Activated CD8-positive, alpha-beta T cell treated with anti-CD3 and anti-CD28 coated beads for 36 hours (primary cell): Measurements from ENCODE around the gene MNT. TPM values are rescaled to one million over a fixed set of nuclear protein-coding genes. Genes with fewer than 3 reads are reported as not detected.

Experiments used
- ATAC-seq: fragments of 200-7000 bp; cut with Tn5 transposase; one replicate; pipeline ENCODE4 v1.10.0; 2021; ENCODE audit warnings: mild to moderate bottlenecking, moderate library complexity
- CTCF ChIA-PET: fragments of 350-600 bp; sonication (Branson Sonifier 250); formaldehyde crosslinking; loops from one replicate; lab custom pipeline; 2021; ENCODE audit warnings: antibody characterized with exemption; lab: Charles Lee
- POLR2A ChIA-PET: fragments of 350-600 bp; sonication (Branson Sonifier 250); formaldehyde crosslinking; loops from one replicate; lab custom pipeline; 2021; ENCODE audit warnings: antibody characterized with exemption; lab: Charles Lee
- DNase-seq: peaks from one replicate; pipeline ENCODE4 v3.0.0-alpha.2; 2020
- H3K27ac Mint-ChIP-seq: one replicate; pipeline ENCODE4 v1.8.0; 2021; ENCODE audit warnings: mild to moderate bottlenecking, mixed read lengths
- H3K27me3 Mint-ChIP-seq: one replicate; pipeline ENCODE4 v1.8.0; 2021; ENCODE audit warnings: mixed read lengths
- H3K36me3 Mint-ChIP-seq: one replicate; pipeline ENCODE4 v1.8.0; 2021; ENCODE audit warnings: low read depth, mixed read lengths
- H3K4me1 Mint-ChIP-seq: one replicate; pipeline ENCODE4 v1.8.0; 2021; ENCODE audit warnings: low read depth, mixed read lengths
- H3K4me3 Mint-ChIP-seq: one replicate; pipeline ENCODE4 v1.8.0; 2021; ENCODE audit warnings: mild to moderate bottlenecking, moderate library complexity, mixed read lengths
- H3K9me3 Mint-ChIP-seq: one replicate; pipeline ENCODE4 v1.8.0; 2021; ENCODE audit warnings: mixed read lengths
- intact Hi-C: fragments of 100-400 bp; cut with micrococcal nuclease; formaldehyde crosslinking; loops from one replicate; pipeline ENCODE4 v1.10.0; 2022
- total RNA-seq, 2 experiments: library from RNA; stranded (reverse); gene quantifications; one replicate each; pipeline ENCODE4 v1.2.3, GENCODE V29; 2021
- TF ChIP-seq, protein P1 (sequence below): fragments of 200-600 bp; IDR thresholded peaks from one replicate; pipeline ENCODE4 v1.8.0; 2022; ENCODE audit warnings: antibody characterized with exemption, mild to moderate bottlenecking

Gene MNT
- total RNA-seq, 2 experiments from 2014 or later = 21.6 to 23.1 TPM

GRCh38 chr17:2368359-2368758 is 32.5 kb downstream of the MNT start:
- Mint-ChIP-seq H3K9me3 (no peaks in the 10 kb centered on the region), H3K4me1 (no peaks in the 10 kb centered on the region), H3K27ac (no peak overlapping the region), H3K27me3 (no peaks in the 10 kb centered on the region), H3K36me3 (peaks cover 4% of the 10 kb centered on the region), H3K4me3 (no peak overlapping the region)
- DNase-seq (no peak), ATAC-seq (no peak)
- intact Hi-C loops = no loop called here
- ChIA-PET POLR2A (interaction anchor here (0.6 to 1.5 kb wide), 3 partner anchors 12 to 47 kb away, joined by 3 to 6 read pairs (median 3); no protein-coding TSS in a partner anchor), CTCF (interaction anchor here (3.8 to 3.9 kb wide), 2 partner anchors 14 to 47 kb away, joined by 13 to 24 read pairs; no protein-coding TSS in a partner anchor)
- TF ChIP-seq, protein P1, sequence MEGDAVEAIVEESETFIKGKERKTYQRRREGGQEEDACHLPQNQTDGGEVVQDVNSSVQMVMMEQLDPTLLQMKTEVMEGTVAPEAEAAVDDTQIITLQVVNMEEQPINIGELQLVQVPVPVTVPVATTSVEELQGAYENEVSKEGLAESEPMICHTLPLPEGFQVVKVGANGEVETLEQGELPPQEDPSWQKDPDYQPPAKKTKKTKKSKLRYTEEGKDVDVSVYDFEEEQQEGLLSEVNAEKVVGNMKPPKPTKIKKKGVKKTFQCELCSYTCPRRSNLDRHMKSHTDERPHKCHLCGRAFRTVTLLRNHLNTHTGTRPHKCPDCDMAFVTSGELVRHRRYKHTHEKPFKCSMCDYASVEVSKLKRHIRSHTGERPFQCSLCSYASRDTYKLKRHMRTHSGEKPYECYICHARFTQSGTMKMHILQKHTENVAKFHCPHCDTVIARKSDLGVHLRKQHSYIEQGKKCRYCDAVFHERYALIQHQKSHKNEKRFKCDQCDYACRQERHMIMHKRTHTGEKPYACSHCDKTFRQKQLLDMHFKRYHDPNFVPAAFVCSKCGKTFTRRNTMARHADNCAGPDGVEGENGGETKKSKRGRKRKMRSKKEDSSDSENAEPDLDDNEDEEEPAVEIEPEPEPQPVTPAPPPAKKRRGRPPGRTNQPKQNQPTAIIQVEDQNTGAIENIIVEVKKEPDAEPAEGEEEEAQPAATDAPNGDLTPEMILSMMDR = no peak

DNA sequence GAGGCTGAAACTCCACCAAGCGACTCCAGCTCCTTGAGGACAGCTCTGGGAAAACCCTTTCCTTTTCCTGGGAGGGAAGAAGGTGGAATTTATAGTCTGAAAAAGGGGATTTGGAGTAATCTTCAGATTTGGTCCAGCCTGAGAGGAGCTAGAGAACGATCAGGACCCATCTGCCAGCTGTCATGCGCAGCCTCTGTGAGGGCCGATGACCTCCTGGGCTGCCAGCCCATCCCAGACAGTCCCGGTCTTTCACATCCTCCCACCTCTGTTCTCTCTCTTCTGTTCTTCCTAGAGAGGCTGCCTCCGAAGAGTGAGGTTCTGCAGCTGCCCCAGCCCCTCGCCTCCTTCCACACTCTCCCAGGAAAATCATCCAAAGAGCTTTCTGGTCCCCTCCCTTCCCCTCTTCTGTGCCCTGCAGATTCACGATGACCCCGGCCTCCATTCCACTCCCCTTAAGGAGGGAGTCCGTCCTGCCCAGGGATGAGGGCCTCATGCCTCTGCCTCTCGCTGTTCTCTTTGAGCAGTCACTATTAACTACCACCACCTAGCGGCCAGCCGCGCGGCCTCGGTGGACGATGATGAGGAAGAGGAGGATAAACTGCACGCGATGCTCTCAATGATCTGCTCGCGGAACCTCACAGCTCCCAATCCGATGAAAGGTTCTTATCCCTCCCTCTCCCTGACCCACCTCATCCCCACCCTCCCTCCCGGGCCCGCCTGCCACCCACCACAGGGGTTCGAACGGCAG is 33.9 kb downstream of the MNT start:
- CTCF ChIA-PET = interaction anchor here (0.7 to 2.7 kb wide), 3 partner anchors 14 to 49 kb away, joined by 3 to 11 read pairs (median 5); no protein-coding TSS in a partner anchor
- H3K4me1 Mint-ChIP-seq = no peaks in the 10 kb centered on the region
- intact Hi-C loops = no loop called here

DNA sequence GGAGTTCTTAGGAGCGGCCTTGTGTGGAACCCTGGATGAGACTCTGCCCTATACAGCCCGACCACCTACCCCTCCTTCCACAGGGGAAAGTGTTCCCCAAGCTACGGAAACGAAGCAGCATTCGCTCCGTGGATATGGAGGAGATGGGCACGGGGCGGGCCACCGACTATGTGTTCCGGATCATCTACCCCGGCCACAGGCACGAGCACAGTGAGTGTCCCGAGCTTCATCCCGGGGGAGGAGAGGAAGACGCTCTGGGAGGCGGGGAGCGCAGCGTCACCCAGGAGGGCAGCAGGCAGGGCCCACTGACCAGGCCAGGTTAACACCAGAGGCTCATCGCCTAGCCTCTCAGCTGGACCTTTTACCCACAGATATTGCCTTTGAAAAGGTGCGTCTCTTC is 35.7 kb downstream of the MNT start:
- ATAC-seq (no peak), DNase-seq (no peak)
- Mint-ChIP-seq H3K4me1 (no peaks in the 10 kb centered on the region), H3K36me3 (peaks cover 4% of the 10 kb centered on the region), H3K4me3 (no peak overlapping the region), H3K27me3 (no peaks in the 10 kb centered on the region), H3K27ac (no peak overlapping the region), H3K9me3 (no peaks in the 10 kb centered on the region)
- TF ChIP-seq, protein P1 = no peak
- ChIA-PET POLR2A (interaction anchor here (1.0 kb wide), 1 partner anchor 46 kb away, joined by 3 read pairs; no protein-coding TSS in a partner anchor), CTCF (interaction anchor here (2.7 kb wide), 1 partner anchor 12 kb away, joined by 11 read pairs; no protein-coding TSS in a partner anchor)
- intact Hi-C loops = no loop called here

More for the DNA sequence above, 33.9 kb downstream of the MNT start:
- Mint-ChIP-seq H3K36me3 (peaks cover 4% of the 10 kb centered on the region), H3K4me3 (no peak overlapping the region), H3K27me3 (no peaks in the 10 kb centered on the region), H3K27ac (no peak overlapping the region), H3K9me3 (no peaks in the 10 kb centered on the region)
- TF ChIP-seq, protein P1 = no peak
- ATAC-seq (no peak), DNase-seq (no peak)
- POLR2A ChIA-PET = interaction anchor here (0.6 kb wide), 1 partner anchor 249 kb away, joined by 3 read pairs; no protein-coding TSS in a partner anchor

GRCh38 chr17:2364763-2365116 is 36.1 kb downstream of the MNT start:
- no peaks in the 10 kb centered on the region for H3K9me3 Mint-ChIP-seq
- POLR2A ChIA-PET = interaction anchor here (1.0 kb wide), 1 partner anchor 46 kb away, joined by 3 read pairs; no protein-coding TSS in a partner anchor

More at GRCh38 chr17:2364763-2365116, 36.1 kb downstream of the MNT start:
- no peaks in the 10 kb centered on the region for H3K4me1 Mint-ChIP-seq
- ATAC-seq (no peak), DNase-seq (no peak)
- H3K36me3 Mint-ChIP-seq = peaks cover 4% of the 10 kb centered on the region
- intact Hi-C loops = no loop called here
- H3K4me3 Mint-ChIP-seq = no peak overlapping the region
- TF ChIP-seq, protein P1 = no peak
- CTCF ChIA-PET = interaction anchor here (2.7 kb wide), 1 partner anchor 12 kb away, joined by 11 read pairs; no protein-coding TSS in a partner anchor
- H3K27me3 Mint-ChIP-seq = no peaks in the 10 kb centered on the region
- no peak overlapping the region for H3K27ac Mint-ChIP-seq
